GM18951 (cell line): ENCODE data around the gene TEKT1.
"Not testable (repeated sequence)": the region's sequence is repeated elsewhere in the genome, so short reads cannot be mapped to it uniquely, and the experiment has no call there.

ENCODE experiments used
- POLR2A ChIP-seq: IDR thresholded peaks from 4 replicates; pipeline ENCODE4 v1.6.1; 2011; ENCODE audit warnings: mild to moderate bottlenecking; ENCODE audit not compliant: insufficient read length, insufficient read depth; ENCODE audit errors: extremely low read depth
- in situ Hi-C: fragments of 300-500 bp; cut with MboI; formaldehyde crosslinking; loops from one replicate; pipeline ENCODE4 v1.12.0; 2022; ENCODE audit warnings: low sequenced_read_pairs, mixed read lengths, inconsistent platforms; ENCODE audit not compliant: unreplicated experiment

The TEKT1 gene

GRCh38 chr17:6831661-6832263 lies at the start of gene TEKT1:
TSS of gene TEKT1 (minus strand) at chr17:6831729. CDS start at chr17:6830376, 1,353 bp downstream.
- no peak for TF ChIP-seq POLR2A
- in situ Hi-C loops, result no loop called here

DNA sequence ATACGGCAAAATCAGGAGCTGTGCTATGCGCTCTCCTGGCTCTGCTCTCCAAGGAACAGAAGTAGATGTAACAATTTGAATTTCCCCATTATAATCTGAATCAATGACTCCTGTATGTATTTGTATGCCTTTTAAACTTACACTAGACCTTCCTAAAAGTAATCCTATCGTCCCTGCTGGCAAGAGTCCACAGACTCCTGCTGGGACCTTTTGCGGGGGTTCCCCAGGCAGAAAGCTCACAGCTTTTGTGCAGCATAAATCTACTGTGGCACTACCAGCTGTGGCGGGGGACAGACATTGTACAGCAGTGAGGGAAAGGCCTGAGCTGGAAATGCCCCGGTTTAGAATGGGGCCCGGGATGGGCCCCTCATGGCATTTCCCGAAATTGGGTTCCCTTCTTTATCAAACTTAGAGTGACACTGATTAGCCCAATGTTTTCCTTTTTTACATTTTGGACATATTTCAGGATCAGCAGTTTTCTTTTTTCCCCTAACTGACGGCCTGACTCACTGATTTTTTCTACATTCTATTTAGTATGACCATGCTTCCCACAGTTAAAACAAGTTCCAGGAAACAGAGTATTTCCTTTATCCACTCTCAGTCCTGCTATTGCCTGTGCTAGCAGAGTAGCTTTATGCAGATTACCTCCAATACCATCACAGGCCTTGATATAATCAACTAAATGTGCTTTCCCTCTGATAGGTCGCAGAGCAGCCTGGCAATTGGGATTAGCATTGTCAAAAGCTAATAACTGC lies 47.9 kb upstream of the TEKT1 start:
- in situ Hi-C loops, result not testable (repeated sequence)

GRCh38 chr17:6875276-6875675 lies 43.7 kb upstream of the TEKT1 start:
- in situ Hi-C loops, result not testable (repeated sequence)

GRCh38 chr17:6872936-6873335 lies 41.4 kb upstream of the TEKT1 start:
- no peak for TF ChIP-seq POLR2A
- in situ Hi-C loops, result no loop called here

DNA sequence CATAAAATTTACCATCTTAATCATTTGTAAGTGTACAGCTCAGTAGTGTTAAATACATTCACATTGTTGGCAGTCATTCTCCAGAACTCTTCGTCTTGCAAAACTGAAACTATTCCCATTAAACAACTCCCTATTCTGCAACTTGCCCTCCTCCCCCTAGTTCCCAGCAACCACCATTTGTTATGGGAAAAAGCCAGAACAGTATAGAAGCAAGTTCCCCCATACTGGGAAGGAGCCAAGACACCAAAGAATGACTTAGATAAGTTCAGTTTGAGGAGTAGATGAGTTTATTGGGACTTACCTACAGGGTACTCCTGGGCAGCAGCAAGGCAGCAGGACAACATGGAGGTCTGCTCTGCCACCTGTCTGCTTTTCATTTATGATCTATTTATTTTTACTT lies 39.3 kb upstream of the TEKT1 start:
- no peak for TF ChIP-seq POLR2A
- in situ Hi-C loops, result no loop called here

DNA sequence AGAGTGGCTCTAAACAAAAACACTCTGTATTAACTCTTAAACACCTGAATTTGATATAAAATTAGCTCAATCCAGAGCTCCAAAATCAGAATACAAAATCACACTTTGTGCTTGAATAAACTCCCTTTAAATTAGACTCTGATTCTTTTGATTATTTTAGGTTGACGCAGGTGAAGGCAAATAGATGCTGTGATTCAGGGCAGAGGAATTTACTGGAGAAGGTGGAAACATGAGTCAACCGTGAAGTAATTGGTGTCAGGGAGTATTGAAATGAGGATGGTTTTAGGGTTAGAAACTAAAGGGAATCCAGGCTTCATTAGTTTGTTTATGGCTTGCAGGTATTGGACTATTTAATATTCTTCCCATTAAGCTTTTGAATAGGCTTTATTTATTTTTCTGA lies 37.1 kb upstream of the TEKT1 start:
- TF ChIP-seq POLR2A, result no peak
- in situ Hi-C loops, result no loop called here

- in situ Hi-C loops, result no loop called here
- TF ChIP-seq POLR2A, result no peak
Measured at GRCh38 chr17:6867849-6868248, 36.3 kb upstream of the TEKT1 start.

DNA sequence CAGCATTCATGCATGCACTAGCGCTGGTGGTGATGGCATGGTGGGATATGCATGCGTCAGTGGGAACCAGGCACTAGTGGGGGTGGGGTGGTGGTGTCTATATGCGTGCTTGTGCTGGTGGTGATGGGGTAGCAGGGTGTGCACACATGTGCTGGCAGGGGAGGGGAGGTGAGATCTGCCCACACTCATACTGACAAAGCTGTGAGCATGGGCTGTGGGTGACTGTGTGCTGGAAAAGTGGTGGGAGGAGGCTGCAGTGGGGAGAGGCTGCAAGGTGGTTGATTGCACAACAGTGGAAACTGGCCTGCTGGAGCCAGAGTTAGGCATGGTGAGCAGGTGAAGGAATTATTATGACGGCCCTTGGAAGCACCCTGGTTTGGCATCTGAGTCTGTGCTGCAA lies 31.3 kb upstream of the TEKT1 start:
- in situ Hi-C loops, result no loop called here
- TF ChIP-seq POLR2A, result no peak

DNA sequence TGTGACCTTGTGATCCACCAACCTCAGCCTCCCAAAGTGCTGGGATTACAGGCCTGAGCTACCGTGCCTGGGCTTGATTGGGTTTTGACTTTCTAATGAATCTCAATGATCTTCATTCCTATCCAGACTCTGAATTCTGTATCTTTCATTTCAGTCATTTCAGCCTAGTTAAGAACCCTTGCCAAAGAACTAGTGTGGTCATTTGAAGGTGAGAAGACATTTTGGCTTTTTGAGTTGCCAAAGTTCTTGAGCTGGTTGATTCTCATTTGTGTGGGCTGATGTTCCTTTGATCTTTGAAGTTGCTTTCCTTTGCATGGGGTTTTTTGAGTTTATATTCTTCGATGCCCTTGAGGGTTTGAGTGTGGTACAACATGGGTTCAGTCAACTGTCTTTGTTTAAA lies 30.6 kb upstream of the TEKT1 start:
- in situ Hi-C loops, result no loop called here

GRCh38 chr17:6857904-6858303 lies 26.4 kb upstream of the TEKT1 start:
- TF ChIP-seq POLR2A, result no peak
- in situ Hi-C loops, result no loop called here

More for the DNA sequence above, 30.6 kb upstream of the TEKT1 start:
- no peak for TF ChIP-seq POLR2A

DNA sequence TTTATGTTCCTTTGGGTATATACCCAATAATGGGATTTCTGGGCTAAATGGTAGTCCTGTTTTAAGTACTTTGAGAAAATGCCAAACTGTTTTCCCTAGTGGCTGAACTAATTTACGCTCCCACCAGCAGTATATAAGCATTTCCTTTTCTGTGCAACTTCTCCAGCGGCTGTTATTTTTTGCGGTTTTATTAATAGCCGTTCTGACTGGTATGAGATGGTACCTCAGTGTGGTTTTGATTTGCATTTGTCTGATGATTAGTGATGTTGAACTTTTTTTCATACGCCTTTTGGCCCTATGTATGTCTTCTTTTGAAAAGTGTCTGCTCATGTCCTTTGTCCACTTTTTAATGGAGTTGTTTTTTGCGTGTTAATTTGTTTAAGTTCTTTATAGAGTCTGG lies 25.8 kb upstream of the TEKT1 start:
- TF ChIP-seq POLR2A, result no peak
- in situ Hi-C loops, result no loop called here

- in situ Hi-C loops, result no loop called here
- TF ChIP-seq POLR2A, result no peak
Measured at GRCh38 chr17:6856051-6856450, 24.5 kb upstream of the TEKT1 start.

GRCh38 chr17:6853764-6854442 lies 22.4 kb upstream of the TEKT1 start:
- in situ Hi-C loops, result no loop called here

GRCh38 chr17:6848545-6849179 lies 17.1 kb upstream of the TEKT1 start:
- in situ Hi-C loops, result not testable (repeated sequence)

More at GRCh38 chr17:6853764-6854442, 22.4 kb upstream of the TEKT1 start:
- peak; percentile 48 for TF ChIP-seq POLR2A

DNA sequence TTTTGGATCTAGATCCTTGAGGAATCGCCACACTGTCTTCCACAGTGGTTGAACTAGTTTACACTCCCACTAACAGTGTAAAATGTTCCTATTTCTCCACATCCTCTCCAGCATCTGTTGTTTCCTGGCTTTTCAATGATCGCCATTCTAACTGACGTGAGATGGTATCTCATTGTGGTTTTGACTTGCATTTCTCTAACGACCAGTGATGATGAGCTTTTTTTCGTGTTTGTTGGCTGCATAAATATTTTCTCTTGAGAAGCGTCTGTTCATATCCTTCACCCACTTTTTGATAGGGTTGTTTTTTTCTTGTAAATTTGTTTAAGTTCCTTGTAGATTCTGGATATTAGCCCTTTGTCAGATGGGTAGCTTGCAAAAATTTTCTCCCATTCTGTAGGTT lies 14.6 kb upstream of the TEKT1 start:
- in situ Hi-C loops, result not testable (repeated sequence)

GRCh38 chr17:6844406-6844805 lies 12.9 kb upstream of the TEKT1 start:
- in situ Hi-C loops, result not testable (repeated sequence)
